DMS153 (cell line): ENCODE results near the gene CLDN5.

ENCODE experiments used
- DNase-seq: peaks from one replicate; lab custom pipeline; 2025; lab: John Stamatoyannopoulos, UW

The CLDN5 gene

GRCh38 chr22:19504900-19505734 is 19.1 kb downstream of the CLDN5 start:
- DNase-seq = no peak

- no peak for DNase-seq
Observed at GRCh38 chr22:19503869-19504268, 20.3 kb downstream of the CLDN5 start.

GRCh38 chr22:19503367-19503766 is 20.8 kb downstream of the CLDN5 start:
- no peak for DNase-seq

GRCh38 chr22:19501897-19502447 is 22.2 kb downstream of the CLDN5 start:
- no peak for DNase-seq

GRCh38 chr22:19499880-19500242 is 24.3 kb downstream of the CLDN5 start:
- no peak for DNase-seq

- no peak for DNase-seq
Observed at GRCh38 chr22:19499236-19499879, 24.9 kb downstream of the CLDN5 start.

GRCh38 chr22:19498866-19499190 is 25.4 kb downstream of the CLDN5 start:
- no peak for DNase-seq

- no peak for DNase-seq
Observed at GRCh38 chr22:19498154-19498865, 25.9 kb downstream of the CLDN5 start.

- DNase-seq = no peak
Observed at GRCh38 chr22:19497245-19497644, 27.0 kb downstream of the CLDN5 start.

- no peak for DNase-seq
Observed at GRCh38 chr22:19496324-19496630, 27.9 kb downstream of the CLDN5 start.

- DNase-seq = peak; percentile 10
Observed at GRCh38 chr22:19495562-19496323, 28.5 kb downstream of the CLDN5 start.

- no peak for DNase-seq
Observed at GRCh38 chr22:19494676-19495173, 29.5 kb downstream of the CLDN5 start.

- DNase-seq = no peak
Observed at GRCh38 chr22:19494001-19494560, 30.1 kb downstream of the CLDN5 start.

GRCh38 chr22:19492504-19493174 is 31.6 kb downstream of the CLDN5 start:
- no peak for DNase-seq

- DNase-seq = no peak
Observed at GRCh38 chr22:19490628-19491230, 33.5 kb downstream of the CLDN5 start.

GRCh38 chr22:19488884-19489843 is 35.0 kb downstream of the CLDN5 start:
- no peak for DNase-seq

GRCh38 chr22:19488285-19488684 is 35.9 kb downstream of the CLDN5 start:
- DNase-seq = no peak

GRCh38 chr22:19483481-19484244 is 40.5 kb downstream of the CLDN5 start:
- no peak for DNase-seq

GRCh38 chr22:19482297-19482696 is 41.9 kb downstream of the CLDN5 start:
- no peak for DNase-seq
